ENCODE measurements around the gene ANTXR1. TPM values are rescaled to one million over a fixed set of nuclear protein-coding genes. Genes with fewer than 3 reads are reported as not detected.

Gene ANTXR1
- total RNA-seq, 6 donors from 2014 or later, result 11.5 to 76.4 (median 31.4) TPM

GRCh38 chr2:69088466-69088865 lies 75.5 kb downstream of the ANTXR1 start:
- Histone ChIP-seq H3K36me3 (no peaks in the 10 kb centered on the region), H3K4me3 (no peak overlapping the region), H3K4me1 (peaks cover 4 to 22% (median 18%) of the 10 kb centered on the region in 4 donors), H3K9me3 (no peaks in the 10 kb centered on the region), H3K27me3 (no peaks in the 10 kb centered on the region), H3K27ac (peak overlapping the region in 3 of 4 donors; percentile 4 to 60 (median 20))
- DNase-seq (no peak), ATAC-seq (ENCODE audit: low FRiP score in 2 of 2) (peak; percentile 41 to 62)
- 86 to 92% methylated on average over 3 of the region's 3 CpGs for WGBS, 2 donors
- no peak for TF ChIP-seq POLR2AphosphoS5 (IDR thresholded peaks at IDR 0.05)
- no peak for TF ChIP-seq CTCF (IDR thresholded peaks at IDR 0.05)
- TF ChIP-seq EP300 (IDR thresholded peaks at IDR 0.05), result no peak
- TF ChIP-seq POLR2A (IDR thresholded peaks at IDR 0.05), result no peak

- TF ChIP-seq EP300 (IDR thresholded peaks at IDR 0.05) (no peak), CTCF (IDR thresholded peaks at IDR 0.05) (no peak), POLR2AphosphoS5 (IDR thresholded peaks at IDR 0.05) (no peak), POLR2A (IDR thresholded peaks at IDR 0.05) (no peak)
- H3K4me1 ChIP-seq, result peaks cover 0 to 18% (median 11%) of the 10 kb centered on the region in 4 donors
Observed at GRCh38 chr2:69089266-69089665, 76.3 kb downstream of the ANTXR1 start.

GRCh38 chr2:69089998-69090397 lies 77.0 kb downstream of the ANTXR1 start:
- no peaks in the 10 kb centered on the region for H3K36me3 ChIP-seq
- WGBS, 2 donors, result 86 to 90% methylated on average over 1 of the region's 1 CpG
- peak overlapping the region in 1 of 4 donors; percentile 31 for H3K27ac ChIP-seq
- no peaks in the 10 kb centered on the region for H3K9me3 ChIP-seq
- TF ChIP-seq CTCF (IDR thresholded peaks at IDR 0.05) (no peak), EP300 (IDR thresholded peaks at IDR 0.05) (no peak), POLR2AphosphoS5 (IDR thresholded peaks at IDR 0.05) (no peak), POLR2A (IDR thresholded peaks at IDR 0.05) (no peak)
- no peak for DNase-seq
- ATAC-seq (ENCODE audit: low FRiP score in 2 of 2), result peak in 1 of 2 donors; percentile 28
- no peak overlapping the region for H3K4me3 ChIP-seq
- H3K27me3 ChIP-seq, result no peaks in the 10 kb centered on the region
- peaks cover 0 to 18% (median 10%) of the 10 kb centered on the region in 4 donors for H3K4me1 ChIP-seq

More at GRCh38 chr2:69089266-69089665, 76.3 kb downstream of the ANTXR1 start:
- ATAC-seq (ENCODE audit: low FRiP score in 2 of 2), result peak in 1 of 2 donors; percentile 20
- Histone ChIP-seq H3K4me3 (no peak overlapping the region), H3K27me3 (no peaks in the 10 kb centered on the region), H3K36me3 (no peaks in the 10 kb centered on the region), H3K27ac (peak overlapping the region in 1 of 4 donors; percentile 60), H3K9me3 (no peaks in the 10 kb centered on the region)
- no peak for DNase-seq
- WGBS, 2 donors, result 59 to 68% methylated on average over 3 of the region's 3 CpGs

- Histone ChIP-seq H3K27me3 (no peaks in the 10 kb centered on the region), H3K4me1 (peaks cover 0 to 18% (median 10%) of the 10 kb centered on the region in 4 donors), H3K4me3 (no peak overlapping the region), H3K27ac (no peak overlapping the region), H3K36me3 (no peaks in the 10 kb centered on the region), H3K9me3 (no peaks in the 10 kb centered on the region)
- ATAC-seq (ENCODE audit: low FRiP score in 2 of 2) (no peak), DNase-seq (no peak)
- no peak for TF ChIP-seq POLR2AphosphoS5 (IDR thresholded peaks at IDR 0.05)
- no peak for TF ChIP-seq CTCF (IDR thresholded peaks at IDR 0.05)
- TF ChIP-seq EP300 (IDR thresholded peaks at IDR 0.05), result no peak
- TF ChIP-seq POLR2A (IDR thresholded peaks at IDR 0.05), result no peak
- WGBS, 2 donors, result 71 to 91% methylated on average over 6 of the region's 6 CpGs
Observed at GRCh38 chr2:69090820-69091219, 77.8 kb downstream of the ANTXR1 start.

- Histone ChIP-seq H3K4me3 (no peak overlapping the region), H3K36me3 (no peaks in the 10 kb centered on the region), H3K27me3 (no peaks in the 10 kb centered on the region), H3K27ac (no peak overlapping the region), H3K4me1 (peaks cover 3 to 9% (median 5%) of the 10 kb centered on the region in 4 donors), H3K9me3 (no peaks in the 10 kb centered on the region)
- TF ChIP-seq CTCF (IDR thresholded peaks at IDR 0.05), result no peak
- TF ChIP-seq EP300 (IDR thresholded peaks at IDR 0.05), result no peak
- no peak for TF ChIP-seq POLR2AphosphoS5 (IDR thresholded peaks at IDR 0.05)
- TF ChIP-seq POLR2A (IDR thresholded peaks at IDR 0.05), result no peak
- no peak for DNase-seq
- WGBS, 2 donors, result 85 to 97% methylated on average over 1 of the region's 1 CpG
- ATAC-seq (ENCODE audit: low FRiP score in 2 of 2), result no peak
Observed at GRCh38 chr2:69092857-69093256, 79.9 kb downstream of the ANTXR1 start.
